NCI-H2029 (cell line): ENCODE measurements around the gene ABCC11.

ENCODE experiments used
- DNase-seq: peaks from one replicate; lab custom pipeline; 2025; lab: John Stamatoyannopoulos, UW

The ABCC11 gene

DNA sequence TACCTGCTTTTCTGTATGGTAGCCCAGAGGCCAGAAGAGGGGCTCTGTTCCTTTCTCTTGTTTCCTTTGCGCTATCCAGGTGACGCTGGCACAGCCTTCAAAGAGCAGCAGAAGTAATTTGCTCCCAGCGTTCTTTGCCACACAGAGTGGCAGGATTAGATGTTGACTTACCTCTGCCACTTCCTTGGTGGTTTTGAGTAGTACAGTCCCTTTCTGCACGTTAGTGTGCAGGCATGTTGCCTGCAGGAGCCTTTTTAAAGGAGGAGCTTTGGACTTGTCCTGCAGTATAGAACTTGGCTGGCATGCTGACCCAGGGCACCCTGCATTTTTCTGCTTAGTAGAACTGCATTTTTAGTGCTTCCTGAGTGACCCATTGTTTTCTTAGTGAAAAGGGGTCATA lies at the start of gene ABCC11:
Gene ABCC11, minus strand, starts transcription at position 229 of the 400 bp plus-strand sequence. CDS start 15,618 bp downstream, outside the sequence.
- DNase-seq: no peak

DNA sequence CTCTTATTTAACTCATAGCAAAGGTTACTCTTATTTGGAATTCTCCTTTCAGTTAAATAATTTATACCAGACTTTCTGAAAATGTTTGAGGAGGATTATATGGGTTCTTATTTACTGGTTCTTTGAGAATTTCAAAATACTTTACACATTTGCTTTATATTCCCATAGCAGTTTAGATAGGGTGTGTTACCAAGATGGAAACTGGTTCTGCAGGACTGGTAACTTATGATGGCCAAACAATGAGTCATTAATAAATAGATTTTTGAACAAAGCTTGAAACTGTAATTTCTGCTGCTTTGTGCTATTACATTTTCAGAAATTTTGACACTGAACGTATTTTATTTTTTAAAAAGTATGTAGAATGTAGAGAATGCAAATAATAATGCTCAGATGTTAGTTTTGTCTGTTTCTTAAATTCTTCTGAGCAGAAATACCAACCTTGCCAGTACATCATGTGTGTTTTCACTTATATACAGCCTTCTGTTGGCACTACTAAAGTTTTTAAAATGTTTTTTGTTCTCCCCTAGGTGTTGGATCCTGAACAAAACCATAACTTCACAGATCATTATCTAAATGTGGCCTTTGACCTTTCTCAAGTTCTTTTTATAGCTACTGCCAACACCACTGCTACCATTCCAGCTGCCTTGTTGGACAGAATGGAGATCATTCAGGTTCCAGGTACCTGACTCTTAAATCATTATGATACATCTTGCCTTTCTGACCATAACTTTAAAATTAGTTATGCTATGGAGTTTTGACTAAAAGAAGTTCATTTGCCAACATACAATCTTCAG lies 48.3 kb upstream of the ABCC11 start:
- no peak for DNase-seq

DNA sequence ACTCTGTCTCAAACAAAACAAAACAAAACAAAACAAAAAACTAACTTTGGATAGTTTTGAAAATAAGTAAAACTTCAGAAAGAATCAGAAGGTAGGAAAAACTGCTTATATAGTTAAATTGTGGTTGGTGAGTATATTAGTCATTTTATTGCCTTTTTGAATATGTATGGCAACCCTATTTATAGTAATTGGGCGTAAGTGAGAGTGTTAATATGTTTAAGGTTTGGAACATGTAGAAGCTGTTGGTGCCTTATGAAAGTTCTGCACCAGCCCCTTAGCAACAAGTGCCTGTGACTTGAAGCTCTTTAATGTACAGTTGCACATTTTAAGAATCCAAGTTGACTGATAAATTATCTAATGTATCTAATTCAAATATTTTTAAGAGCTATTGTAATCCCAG lies 47.4 kb upstream of the ABCC11 start:
- no peak for DNase-seq

DNA sequence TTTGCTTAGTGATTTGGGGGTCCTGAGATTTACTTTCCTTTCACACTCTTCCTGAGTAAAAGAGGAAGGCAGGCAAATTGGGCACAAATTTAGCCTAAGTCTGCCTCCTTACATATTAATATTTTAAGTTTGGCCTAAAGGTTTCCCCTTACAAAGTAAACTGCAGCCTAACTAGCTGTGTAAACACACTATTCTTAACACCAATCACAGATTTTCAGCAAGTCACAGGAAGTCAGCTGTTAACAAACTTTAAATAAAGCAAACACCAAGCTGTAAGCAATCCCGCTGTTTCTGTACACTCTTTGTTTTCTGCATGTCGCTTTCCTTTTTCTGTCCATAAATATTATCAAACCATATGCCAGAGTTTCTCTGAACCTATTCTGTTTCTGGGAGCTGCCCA lies 45.1 kb upstream of the ABCC11 start:
- no peak for DNase-seq

DNA sequence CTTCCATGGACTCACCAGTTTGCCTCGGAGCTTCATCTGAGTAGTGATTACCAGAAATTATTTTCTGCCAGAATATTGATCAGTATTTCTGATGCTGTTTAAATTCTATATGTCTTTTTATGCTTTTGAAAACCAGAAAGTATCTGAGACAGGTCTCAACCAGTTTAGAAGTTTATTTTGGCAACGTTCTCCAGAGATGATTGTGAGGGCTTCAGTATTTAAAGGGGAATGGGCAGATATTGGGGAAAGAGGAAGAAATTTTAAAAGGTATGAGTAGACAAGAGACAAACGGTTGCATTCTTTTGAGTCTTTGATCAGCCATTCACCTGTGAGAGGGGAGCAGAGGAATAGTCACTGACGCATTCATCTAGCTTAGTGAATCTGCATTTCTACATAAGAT lies 44.4 kb upstream of the ABCC11 start:
- no peak for DNase-seq

DNA sequence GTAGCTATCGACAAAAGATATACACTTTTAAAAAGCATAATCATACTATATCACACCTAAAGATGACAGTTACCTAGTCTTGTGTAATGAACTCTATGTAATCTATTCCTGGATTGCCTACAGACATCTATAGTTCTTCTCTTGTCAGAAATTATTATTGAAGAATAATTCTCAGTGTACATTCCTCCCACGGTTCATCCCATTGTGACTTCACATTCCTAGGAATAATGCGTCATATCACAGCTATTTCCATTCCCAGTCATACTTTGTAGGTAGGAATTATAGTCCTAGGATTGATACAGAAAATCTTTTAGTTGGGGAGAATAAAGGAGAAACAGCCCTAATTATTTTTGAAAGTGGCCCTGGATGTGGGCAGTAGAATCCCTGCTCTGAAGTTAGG lies 44.0 kb upstream of the ABCC11 start:
- DNase-seq: no peak

DNA sequence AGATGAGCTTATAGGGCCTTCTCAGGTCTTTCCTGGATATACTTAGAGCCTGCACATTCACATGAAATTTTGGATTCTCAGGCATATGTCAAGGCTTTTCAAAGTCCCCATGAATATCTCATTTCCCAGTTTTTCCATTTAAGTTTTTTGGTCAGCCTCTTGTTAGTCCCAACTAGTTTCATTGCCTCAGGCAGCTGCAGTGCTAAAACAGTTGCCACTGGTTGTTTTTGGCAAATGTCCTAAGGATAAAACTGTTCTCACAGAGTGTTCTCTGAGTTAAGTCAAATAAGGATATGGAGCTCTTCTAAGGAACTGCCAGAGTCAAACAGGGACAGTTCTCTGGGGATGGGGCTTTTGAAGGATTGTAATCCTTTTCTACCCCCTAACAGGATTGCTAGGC lies 39.9 kb upstream of the ABCC11 start:
- no peak for DNase-seq

DNA sequence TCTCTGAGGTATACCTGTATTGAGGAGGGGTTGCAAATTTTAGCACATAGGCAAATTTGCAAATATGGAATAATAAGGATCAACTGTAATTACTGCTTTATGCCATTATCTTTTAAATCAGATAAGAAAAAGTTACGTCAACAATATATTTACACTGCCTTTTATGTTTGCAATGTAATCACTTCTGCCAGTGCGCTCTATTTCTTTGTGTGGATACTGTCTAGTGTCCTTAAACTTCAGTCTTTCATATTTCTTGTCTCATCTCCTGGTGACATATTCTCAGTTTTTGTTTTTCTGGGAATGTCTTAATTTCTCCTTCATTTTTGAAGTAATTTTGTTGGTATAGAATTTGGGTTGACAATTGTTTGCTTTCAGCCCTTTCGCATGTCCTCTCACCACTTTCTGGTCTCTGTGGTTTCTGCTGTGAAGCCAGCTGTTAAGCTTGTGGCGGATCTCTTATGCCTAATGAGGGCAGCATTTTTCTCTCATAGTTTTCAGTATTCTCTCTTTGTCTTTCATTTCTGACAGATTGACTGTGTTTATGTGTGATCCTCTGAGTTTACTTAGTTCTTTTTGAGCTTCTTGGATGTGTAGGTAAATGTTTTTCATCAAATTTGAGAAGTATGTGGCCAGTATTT lies 37.6 kb upstream of the ABCC11 start:
- no peak for DNase-seq

DNA sequence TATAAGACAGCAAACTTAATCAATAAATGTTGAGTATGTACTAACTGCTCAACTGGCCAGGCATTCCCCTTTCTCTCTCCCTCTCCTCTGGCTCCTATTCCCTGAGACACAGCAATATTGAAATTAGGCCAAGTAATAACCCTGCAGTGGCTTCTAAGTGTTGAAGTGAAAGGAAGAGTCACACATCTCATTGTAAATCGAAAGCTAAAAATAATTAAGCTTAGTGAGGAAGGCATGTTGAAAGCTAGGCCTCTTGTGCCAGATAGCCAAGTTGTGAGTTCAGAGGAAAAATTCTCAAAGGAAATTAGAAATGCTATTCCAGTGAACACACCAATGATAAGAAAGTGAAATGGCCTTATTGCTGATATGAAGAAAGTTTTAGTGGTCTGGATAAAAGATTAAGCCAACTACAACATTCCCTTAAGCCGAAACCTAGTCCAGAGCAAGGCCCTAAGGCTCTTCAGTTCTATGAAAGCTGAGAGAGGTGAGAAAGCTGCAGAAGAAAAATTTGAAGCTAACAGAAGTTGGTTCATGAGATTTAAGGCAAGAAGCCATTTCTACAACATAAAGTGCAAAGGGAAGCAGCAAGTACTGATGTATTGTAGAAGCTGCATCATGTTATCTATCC lies 35.4 kb upstream of the ABCC11 start:
- DNase-seq: no peak

DNA sequence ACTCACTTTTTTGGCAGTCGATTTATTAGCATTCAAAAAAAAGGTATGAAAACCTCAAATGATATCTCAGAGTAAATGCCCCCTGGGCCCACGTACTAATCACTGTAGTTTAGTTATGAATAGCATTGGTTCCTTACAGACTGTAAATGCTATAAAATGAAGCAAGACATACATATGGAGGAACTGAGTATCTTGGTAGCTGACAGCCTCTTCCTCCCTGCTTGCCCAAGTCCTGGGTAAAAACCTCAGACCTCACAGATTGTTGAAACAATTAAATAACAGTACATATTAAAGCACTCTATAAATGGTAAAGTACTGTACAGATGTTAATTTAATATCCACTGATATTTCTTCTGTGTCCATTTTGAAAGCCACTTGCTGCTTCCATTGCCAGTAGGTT lies 33.2 kb upstream of the ABCC11 start:
- no peak for DNase-seq

DNA sequence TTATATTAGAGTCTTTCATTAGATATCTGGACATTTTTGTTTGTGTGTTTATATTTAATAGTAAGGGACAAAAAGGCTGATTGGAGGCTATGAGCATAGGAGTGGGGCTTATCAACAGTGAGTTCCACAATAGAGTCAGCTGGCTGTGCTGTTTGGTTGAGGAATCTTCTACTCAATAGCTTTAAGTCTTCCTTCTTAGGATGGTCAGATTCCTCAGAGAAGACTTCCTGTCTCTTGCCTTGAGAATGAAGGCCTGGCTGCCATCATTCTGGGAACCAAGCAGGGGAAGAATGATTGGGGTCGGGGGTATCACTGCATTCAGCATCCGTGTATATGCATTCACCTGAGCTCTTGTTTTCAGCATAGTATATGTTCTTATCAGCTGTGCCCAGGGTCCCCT lies 31.9 kb upstream of the ABCC11 start:
- no peak for DNase-seq

DNA sequence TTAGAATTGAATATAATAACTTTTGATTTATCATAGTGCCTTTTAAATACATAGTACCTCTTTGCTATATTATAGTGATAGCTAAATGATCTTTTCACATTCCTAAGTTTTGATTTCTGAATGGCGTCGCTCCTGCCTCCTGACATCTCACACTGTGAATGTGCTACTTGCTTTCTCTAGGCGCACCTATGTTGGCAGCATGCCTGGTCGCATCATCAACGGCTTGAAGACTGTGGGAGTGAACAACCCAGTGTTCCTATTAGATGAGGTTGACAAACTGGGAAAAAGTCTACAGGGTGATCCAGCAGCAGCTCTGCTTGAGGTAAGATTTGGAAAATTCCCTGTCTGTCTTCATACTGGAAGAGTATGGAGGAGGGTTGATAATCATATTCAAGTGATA lies 29.8 kb upstream of the ABCC11 start:
- DNase-seq: no peak

DNA sequence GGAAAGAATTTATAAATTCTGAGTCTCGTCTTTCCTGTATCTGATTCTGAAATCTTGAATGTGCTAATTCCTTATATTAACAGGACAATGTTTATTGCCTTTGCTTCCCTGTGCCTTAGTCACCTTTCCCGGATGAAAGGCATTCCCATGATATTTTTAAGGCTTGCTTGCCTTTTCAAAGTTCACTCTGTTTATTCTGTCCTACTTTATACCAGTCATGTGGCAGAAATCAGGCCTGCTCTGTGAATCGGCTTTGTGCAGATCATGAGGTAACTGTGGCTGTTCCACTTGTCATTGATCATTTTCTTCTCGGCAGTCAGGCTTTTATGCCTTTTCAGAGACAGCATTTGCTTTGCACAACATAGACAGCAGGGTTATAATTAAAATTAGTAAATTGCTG lies 28.8 kb upstream of the ABCC11 start:
- DNase-seq: no peak

DNA sequence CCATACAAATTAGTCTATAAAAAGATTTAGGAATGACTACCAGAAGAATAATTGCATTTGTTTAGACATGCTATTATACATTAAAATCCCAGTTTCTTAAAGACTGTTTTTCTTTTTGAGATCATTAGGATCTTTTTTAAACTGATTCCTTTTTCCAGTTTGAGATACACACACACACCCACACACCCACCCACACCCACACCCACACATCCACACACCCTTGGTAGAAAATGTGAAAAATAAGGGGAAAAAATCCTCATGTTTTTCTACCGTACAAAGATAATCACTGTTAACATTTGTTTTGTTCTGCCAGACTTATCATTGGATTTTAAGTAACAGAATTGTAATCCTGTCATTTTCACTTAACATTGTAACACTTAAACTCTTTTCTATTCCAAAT lies 27.1 kb upstream of the ABCC11 start:
- DNase-seq: no peak

DNA sequence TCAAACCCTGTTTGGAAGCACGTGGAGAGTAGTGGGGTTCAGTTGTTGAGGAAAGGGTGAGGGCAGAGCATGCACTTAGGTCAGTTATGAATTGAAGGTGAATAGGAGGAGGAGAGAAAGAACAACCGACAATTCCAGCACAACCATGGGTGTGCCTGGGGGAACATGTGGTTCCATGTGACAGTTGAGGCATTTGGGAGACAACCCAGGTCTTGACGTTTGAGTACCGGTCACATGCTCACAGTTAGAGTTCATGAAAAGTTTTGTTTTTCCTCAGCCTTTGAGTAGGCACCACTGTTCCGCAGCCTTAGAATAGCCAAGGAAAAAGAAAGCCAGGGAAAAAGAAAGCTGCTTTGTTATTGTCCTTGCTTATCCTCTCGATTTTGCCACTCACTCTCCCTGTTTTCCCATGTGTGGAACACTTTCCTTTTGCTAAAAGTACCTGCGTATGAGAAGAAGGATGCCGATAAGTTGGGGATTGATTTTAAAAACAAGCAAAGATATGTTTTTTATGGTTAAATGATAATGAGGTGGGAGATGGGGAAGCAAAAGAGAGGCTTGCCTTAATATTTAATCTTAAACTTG lies 25.6 kb upstream of the ABCC11 start:
- no peak for DNase-seq

DNA sequence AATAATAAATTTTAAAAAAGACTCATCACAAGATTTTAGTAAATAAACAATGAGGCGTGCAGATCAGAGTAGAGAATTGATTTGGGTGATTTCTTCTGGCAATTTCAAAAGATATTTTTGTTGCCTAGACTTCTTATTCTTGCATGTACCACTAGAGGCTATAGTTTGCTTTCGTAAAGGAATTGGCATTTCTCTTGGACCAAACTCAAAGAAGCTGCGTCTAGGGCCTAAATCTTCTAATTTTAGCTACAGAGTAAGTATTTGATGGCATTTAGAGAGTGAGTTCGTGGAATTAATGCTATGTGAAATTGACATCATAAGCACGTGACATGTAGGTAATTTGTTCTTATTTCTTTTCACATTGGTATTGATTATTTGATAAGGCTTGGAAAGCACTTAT lies 24.4 kb upstream of the ABCC11 start:
- DNase-seq: no peak

DNA sequence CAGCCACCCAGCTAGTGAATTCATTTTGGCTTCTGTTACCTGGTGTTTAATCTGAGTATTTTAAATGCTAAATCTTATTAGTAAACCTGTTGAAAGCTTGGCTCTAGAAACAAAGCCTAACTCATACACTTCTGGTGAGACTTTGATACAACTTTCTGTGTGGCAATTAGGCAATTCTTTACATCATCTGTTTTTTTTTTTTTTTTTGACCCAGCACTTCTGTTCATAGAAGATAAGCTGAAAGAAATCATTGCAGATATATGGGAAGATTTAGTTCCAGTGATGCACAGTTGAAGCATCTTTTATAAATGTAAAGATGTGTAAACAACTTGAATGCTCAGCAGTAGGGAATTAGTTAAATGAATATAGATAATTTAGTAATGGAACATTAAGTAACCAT lies 21.7 kb upstream of the ABCC11 start:
- no peak for DNase-seq

DNA sequence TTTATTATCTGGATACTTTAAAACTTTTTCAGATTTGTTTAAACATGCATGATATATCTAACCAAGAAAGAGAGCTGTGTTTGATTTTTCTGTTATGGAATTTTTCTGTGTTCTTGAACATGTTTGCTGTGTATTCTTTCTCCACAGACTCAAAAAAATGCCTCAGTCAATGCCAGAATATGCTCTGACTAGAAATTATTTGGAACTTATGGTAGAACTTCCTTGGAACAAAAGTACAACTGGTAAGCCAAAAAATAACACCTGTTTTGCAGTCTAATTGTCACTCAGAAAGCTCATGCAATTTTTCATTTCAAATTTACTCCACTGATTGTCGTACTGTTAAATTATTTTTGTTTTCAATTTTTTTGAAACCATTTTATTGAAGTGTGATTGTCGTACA lies 15.3 kb upstream of the ABCC11 start:
- DNase-seq: no peak

DNA sequence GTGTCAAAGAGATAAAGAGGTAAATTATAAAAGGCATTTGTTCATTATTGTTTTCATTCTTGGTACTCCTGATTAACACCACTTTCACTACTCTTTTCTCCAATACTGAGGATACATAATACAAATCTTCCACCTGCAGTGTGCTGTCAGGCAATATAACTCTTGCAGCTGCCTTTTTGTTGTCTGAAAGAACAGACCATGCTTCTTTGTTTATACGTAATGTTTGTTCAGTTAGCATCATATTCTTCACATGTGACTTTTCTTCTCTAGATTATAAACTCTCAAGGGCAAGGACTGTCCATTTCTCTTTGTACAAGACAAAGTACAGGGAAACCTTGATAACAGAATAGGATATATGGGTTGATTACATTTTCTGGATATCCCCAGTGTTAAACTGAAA lies 14.2 kb upstream of the ABCC11 start:
- DNase-seq: no peak

DNA sequence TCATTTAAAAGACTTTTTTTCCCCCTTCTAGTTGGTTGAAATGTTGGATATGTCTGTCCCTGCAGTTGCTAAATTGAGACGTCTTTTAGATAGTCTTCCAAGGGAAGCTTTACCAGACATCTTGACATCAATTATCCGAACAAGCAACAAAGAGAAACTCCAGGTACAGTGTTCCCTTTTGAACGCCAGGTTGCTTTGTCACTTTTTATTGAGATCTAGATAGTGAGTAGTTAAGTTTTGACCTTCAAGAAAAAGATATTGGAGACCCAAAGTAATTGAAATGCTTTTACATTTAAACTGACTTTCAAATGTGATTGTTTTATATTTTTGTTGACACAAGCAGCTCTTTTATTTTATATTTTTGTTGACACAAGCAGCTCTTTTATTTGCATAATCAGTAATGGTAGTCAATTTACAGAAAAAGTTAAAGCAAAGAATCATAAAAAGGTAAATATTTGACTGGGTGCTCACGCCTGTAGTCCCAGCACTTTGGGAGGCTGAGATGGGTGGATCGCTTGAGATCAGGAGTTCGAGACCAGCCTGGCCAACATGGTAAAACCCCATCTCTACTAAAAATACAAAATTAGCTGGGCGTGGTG lies 9.3 kb upstream of the ABCC11 start:
- DNase-seq: no peak

DNA sequence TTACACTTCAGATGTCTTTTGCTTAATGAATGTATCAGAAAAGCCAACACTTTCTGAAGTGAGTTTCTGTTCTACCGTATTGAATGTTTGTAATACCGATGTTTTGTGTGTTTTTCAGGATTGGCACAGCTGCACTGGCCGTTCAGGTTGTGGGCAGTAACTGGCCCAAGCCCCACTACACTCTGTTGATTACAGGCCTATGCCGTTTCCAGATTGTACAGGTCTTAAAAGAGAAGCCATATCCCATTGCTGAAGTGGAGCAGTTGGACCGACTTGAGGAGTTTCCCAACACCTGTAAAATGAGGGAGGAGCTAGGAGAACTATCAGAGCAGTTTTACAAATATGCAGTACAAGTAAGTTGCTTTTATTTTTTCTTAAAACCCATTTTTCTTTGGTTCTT lies 4.7 kb upstream of the ABCC11 start:
- no peak for DNase-seq

DNA sequence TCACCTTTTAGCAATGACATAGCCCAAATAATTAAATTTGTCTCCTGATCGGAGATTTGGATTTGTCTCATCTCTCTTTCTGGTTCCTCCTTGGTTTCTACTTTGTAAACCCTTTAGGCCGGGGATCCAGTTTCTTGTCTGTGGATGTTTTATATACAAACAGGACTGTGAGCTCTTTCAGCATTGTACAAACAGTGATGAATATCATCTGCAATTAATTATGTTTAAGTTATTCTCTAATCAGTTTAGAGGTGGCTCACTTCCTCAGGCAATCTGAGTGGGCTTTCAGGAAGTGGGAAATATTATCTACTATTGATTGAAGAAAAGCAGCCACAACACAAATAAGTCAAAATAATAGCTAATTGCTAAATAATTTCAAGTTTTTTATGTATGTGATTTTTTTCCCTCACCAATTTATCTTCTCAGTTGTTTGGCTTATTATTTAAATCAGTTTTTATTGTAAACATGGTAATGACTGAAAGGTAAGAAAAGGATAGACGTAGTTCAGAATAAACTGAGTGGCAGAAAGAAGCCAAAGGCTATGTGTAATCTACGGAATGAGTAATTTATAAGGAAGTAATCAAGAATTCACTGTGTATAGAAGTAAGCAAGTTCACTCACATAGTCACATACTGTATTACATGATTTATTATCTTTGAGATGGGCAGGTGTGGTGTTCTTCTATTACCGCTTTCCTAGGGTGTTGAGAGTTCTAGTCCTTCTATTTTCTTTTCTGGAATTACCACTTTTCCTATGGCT lies 3.4 kb upstream of the ABCC11 start:
- no peak for DNase-seq
